HEK293 (cell line): ENCODE results near the gene SIL1.
A peak's percentile ranks its signal among the peaks of the same experiment; 100 is the strongest.

ENCODE experiments used
- PBX3 ChIP-seq: sonication (generic); formaldehyde crosslinking; IDR thresholded peaks from 2 replicates; pipeline ENCODE4 v1.8.1; 2022; ENCODE audit warnings: mild to moderate bottlenecking, moderate library complexity, missing genetic modification reagents
- ZNF596 ChIP-seq: fragments of 450-650 bp; IDR thresholded peaks from 2 replicates; pipeline ENCODE4 v1.5.0; 2018; ENCODE audit warnings: missing biosample characterization, mild to moderate bottlenecking, missing genetic modification characterization, moderate library complexity
- ZNF645 ChIP-seq: fragments of 450-650 bp; formaldehyde crosslinking; IDR thresholded peaks from 2 replicates; pipeline ENCODE4; 2016; ENCODE audit warnings: missing biosample characterization, missing genetic modification characterization
- ZNF677 ChIP-seq: fragments of 450-650 bp; IDR thresholded peaks from 2 replicates; pipeline ENCODE4 v1.5.0; 2018; ENCODE audit warnings: missing biosample characterization, mild to moderate bottlenecking, missing genetic modification characterization, moderate library complexity
- TF ChIP-seq, protein P1 (sequence below): fragments of 450-650 bp; formaldehyde crosslinking; IDR thresholded peaks from 2 replicates; pipeline ENCODE4 v1.5.1; 2016; ENCODE audit warnings: missing biosample characterization, missing genetic modification characterization

DNA sequence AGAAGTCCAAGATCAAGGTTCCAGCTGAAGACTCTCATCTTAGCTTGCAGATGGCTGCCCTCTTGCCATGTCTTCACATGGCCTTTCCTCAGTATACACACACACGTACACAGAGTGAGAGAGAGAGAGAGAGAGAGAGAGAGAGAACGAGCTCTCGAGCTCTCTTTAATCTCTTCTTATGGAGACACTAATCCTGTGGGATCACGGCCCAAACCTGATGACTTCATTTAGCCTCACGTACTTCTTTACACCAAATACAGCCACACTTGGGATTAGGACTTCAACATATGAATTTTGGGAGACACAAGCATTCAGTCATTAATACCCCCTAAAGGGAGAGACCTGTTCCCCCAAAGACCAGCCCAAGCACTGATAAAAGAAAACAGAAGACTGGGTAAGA, 42.8 kb downstream of the SIL1 start:
- TF ChIP-seq ZNF645 = no peak
- TF ChIP-seq ZNF596 (tag by site-specific recombination) = peak; percentile 98
- TF ChIP-seq, protein P1, sequence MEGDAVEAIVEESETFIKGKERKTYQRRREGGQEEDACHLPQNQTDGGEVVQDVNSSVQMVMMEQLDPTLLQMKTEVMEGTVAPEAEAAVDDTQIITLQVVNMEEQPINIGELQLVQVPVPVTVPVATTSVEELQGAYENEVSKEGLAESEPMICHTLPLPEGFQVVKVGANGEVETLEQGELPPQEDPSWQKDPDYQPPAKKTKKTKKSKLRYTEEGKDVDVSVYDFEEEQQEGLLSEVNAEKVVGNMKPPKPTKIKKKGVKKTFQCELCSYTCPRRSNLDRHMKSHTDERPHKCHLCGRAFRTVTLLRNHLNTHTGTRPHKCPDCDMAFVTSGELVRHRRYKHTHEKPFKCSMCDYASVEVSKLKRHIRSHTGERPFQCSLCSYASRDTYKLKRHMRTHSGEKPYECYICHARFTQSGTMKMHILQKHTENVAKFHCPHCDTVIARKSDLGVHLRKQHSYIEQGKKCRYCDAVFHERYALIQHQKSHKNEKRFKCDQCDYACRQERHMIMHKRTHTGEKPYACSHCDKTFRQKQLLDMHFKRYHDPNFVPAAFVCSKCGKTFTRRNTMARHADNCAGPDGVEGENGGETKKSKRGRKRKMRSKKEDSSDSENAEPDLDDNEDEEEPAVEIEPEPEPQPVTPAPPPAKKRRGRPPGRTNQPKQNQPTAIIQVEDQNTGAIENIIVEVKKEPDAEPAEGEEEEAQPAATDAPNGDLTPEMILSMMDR (tag by site-specific recombination) = no peak
- TF ChIP-seq ZNF677 (tag by site-specific recombination) = no peak
- no peak for TF ChIP-seq PBX3 (CRISPR knock-in tag)
